CD14-positive monocyte (primary cell): ENCODE results near the gene SUCLG2. TPM values are rescaled to one million over a fixed set of nuclear protein-coding genes. Genes with fewer than 3 reads are reported as not detected.

Experiments
- DNase-seq, 3 donors: peaks; one replicate each; pipeline ENCODE4 v3.0.0-alpha.2; 2011 to 2022
- H2AFZ ChIP-seq: 2 replicates; pipeline ENCODE4 v1.6.0; 2012; ENCODE audit warnings: mild to moderate bottlenecking, low read depth, low read length, inconsistent platforms; ENCODE audit not compliant: insufficient read depth, poor library complexity, severe bottlenecking
- H3K27ac ChIP-seq, 2 donors: 1 replicate in 1 of 2; 2 replicates in 1 of 2; pipeline ENCODE4 v1.5.1; 2012 to 2013; ENCODE audit warnings: low read length in 2 of 2, control low read depth in 1 of 2, inconsistent platforms in 1 of 2, low read depth in 1 of 2, mild to moderate bottlenecking in 1 of 2
- H3K27me3 ChIP-seq, 2 donors: one replicate each; pipeline versions ENCODE4 v1.6.0 to v1.6.1; 2011 to 2013; ENCODE audit warnings: low read length in 2 of 2; ENCODE audit not compliant: control insufficient read depth in 2 of 2, insufficient read depth in 2 of 2
- H3K36me3 ChIP-seq, 2 donors: replicated peaks in 1 of 2; 1 replicate in 1 of 2; 2 replicates in 1 of 2; pipeline versions ENCODE4 v1.5.1 to v1.6.1; 2012 to 2013; ENCODE audit warnings: low read length in 2 of 2, control low read depth in 1 of 2, inconsistent platforms in 1 of 2, mild to moderate bottlenecking in 1 of 2; ENCODE audit not compliant: insufficient read depth in 2 of 2, control insufficient read depth in 1 of 2
- H3K4me1 ChIP-seq, 2 donors: 1 replicate in 1 of 2; 2 replicates in 1 of 2; pipeline versions ENCODE4 v1.5.1 to v1.6.1; 2012 to 2013; ENCODE audit warnings: low read length in 2 of 2, control low read depth in 1 of 2, inconsistent platforms in 1 of 2, mild to moderate bottlenecking in 1 of 2, moderate library complexity in 1 of 2; ENCODE audit not compliant: insufficient read depth in 2 of 2, control insufficient read depth in 1 of 2
- H3K4me2 ChIP-seq: replicated peaks from 2 replicates; pipeline ENCODE3; 2012; ENCODE audit warnings: low read length, moderate library complexity, mild to moderate bottlenecking; ENCODE audit not compliant: poor library complexity, severe bottlenecking; ENCODE audit errors: extremely low read depth
- H3K4me3 ChIP-seq, 3 experiments: fragments of 200-600 bp in 1 of 3; sonication (generic) in 1 of 3; replicated peaks in 1 of 3; 1 replicate in 2 of 3; 2 replicates in 1 of 3; pipeline ENCODE4 v1.5.1; 2011 to 2013; ENCODE audit warnings: low read length in 3 of 3, mild to moderate bottlenecking in 3 of 3, control low read depth in 2 of 3, low read depth in 2 of 3, inconsistent platforms in 1 of 3, moderate library complexity in 1 of 3
- H3K79me2 ChIP-seq: 2 replicates; pipeline ENCODE4 v1.6.0; 2012; ENCODE audit warnings: mild to moderate bottlenecking, control low read depth, inconsistent platforms, low read length, moderate library complexity; ENCODE audit not compliant: insufficient read depth
- H3K9ac ChIP-seq: 2 replicates; pipeline ENCODE4 v1.6.0; 2017; ENCODE audit warnings: low read length, mild to moderate bottlenecking; ENCODE audit not compliant: insufficient read depth, poor library complexity, severe bottlenecking
- H3K9me3 ChIP-seq, 2 donors: replicated peaks in 1 of 2; 1 replicate in 1 of 2; 2 replicates in 1 of 2; pipeline versions ENCODE4 v1.5.1 to v1.6.1; 2012 to 2013; ENCODE audit warnings: low read length in 2 of 2, control low read depth in 1 of 2; ENCODE audit not compliant: control insufficient read depth in 1 of 2, insufficient read depth in 1 of 2
- H4K20me1 ChIP-seq: 2 replicates; pipeline ENCODE4 v1.6.0; 2012; ENCODE audit warnings: mild to moderate bottlenecking, low read length, control low read depth, moderate library complexity; ENCODE audit not compliant: insufficient read depth
- H3K27ac Mint-ChIP-seq, 7 donors: one replicate each; pipeline ENCODE4 v1.8.0; 2020; ENCODE audit warnings: mild to moderate bottlenecking in 7 of 7, mixed read lengths in 7 of 7, moderate library complexity in 6 of 7, inconsistent platforms in 2 of 7
- H3K27me3 Mint-ChIP-seq, 3 donors: one replicate each; pipeline ENCODE4 v1.8.0; 2021 to 2022; ENCODE audit warnings: low read depth in 3 of 3, mild to moderate bottlenecking in 3 of 3, mixed read lengths in 3 of 3, moderate library complexity in 3 of 3, inconsistent platforms in 1 of 3
- H3K36me3 Mint-ChIP-seq, 2 donors: one replicate each; pipeline ENCODE4 v1.8.0; 2020; ENCODE audit warnings: mixed read lengths in 2 of 2, inconsistent platforms in 1 of 2, mild to moderate bottlenecking in 1 of 2
- H3K4me1 Mint-ChIP-seq: one replicate; pipeline ENCODE4 v1.8.0; 2020; ENCODE audit warnings: mild to moderate bottlenecking, mixed read lengths
- H3K4me3 Mint-ChIP-seq, 2 donors: one replicate each; pipeline ENCODE4 v1.8.0; 2020; ENCODE audit warnings: mild to moderate bottlenecking in 2 of 2, mixed read lengths in 2 of 2, moderate library complexity in 1 of 2
- H3K9me3 Mint-ChIP-seq, 7 donors: one replicate each; pipeline ENCODE4 v1.8.0; 2020 to 2022; ENCODE audit warnings: mixed read lengths in 7 of 7, mild to moderate bottlenecking in 6 of 7, moderate library complexity in 6 of 7, inconsistent platforms in 2 of 7
- WGBS: methylation state at CpG from one replicate; pipeline ENCODE4 v1.1.5; 2013; ENCODE audit warnings: missing lambda C conversion rate; ENCODE audit not compliant: insufficient coverage; 5-methylcytosine and 5-hydroxymethylcytosine counted together
- intact Hi-C, 2 donors: fragments of 100-400 bp; cut with micrococcal nuclease; formaldehyde crosslinking; loops; one replicate each; pipeline versions ENCODE4 v1.15.0 to v1.15.1; 2023
- polyA plus RNA-seq, 3 donors: library from polyadenylated mRNA; depleted of rRNA in 1 of 3; unstranded in 2 of 3; stranded (reverse) in 1 of 3; fragments of 300-500 nt in 2 of 3; fragments of >200 nt in 1 of 3; fragmentation: Illumina TruSeq in 2 of 3; gene quantifications; 1 replicate in 2 of 3; 2 replicates in 1 of 3; pipeline ENCODE4 v1.2.3, GENCODE V29; 2012 to 2021
- TF ChIP-seq, protein P1 (sequence below): fragments of 200-600 bp; IDR thresholded peaks from one replicate; pipeline ENCODE4 v1.8.0; 2022; ENCODE audit warnings: antibody characterized with exemption, mild to moderate bottlenecking

Gene SUCLG2
- polyA plus RNA-seq, 3 donors = 10.8 to 37.5 (median 32.9) TPM

DNA sequence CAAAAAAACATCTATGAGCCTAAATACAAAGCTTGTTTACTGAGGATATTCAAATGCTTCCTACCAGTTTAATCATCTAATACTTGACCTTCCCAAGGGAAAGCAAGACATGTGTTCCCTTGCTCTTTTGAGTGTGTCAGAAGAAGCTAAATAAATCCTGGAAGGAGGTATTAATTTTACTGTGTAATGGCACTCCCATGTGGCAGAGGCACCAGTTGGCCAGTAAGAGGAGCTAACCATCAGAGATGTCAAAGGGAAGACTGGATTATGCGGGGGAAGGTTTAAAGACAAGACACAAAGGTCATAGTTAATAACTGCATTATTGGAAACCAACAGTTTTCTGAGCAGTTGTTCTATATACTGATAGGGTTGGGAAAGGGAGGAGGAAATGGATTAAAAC, 125.1 kb downstream of the SUCLG2 start:
- intact Hi-C loops = no loop called here
- Histone ChIP-seq H3K4me2 (no peak overlapping the region), H3K9ac (no peak overlapping the region), H3K36me3 (peaks cover 16 to 48% of the 10 kb centered on the region in 2 donors), H3K27me3 (no peaks in the 10 kb centered on the region), H3K79me2 (no peaks in the 10 kb centered on the region), H2AFZ (no peak overlapping the region), H3K27ac (no peak overlapping the region), H3K4me1 (no peaks in the 10 kb centered on the region), H4K20me1 (no peaks in the 10 kb centered on the region), H3K4me3 (no peak overlapping the region), H3K9me3 (no peaks in the 10 kb centered on the region)
- Mint-ChIP-seq H3K27ac (no peak overlapping the region), H3K4me1 (no peaks in the 10 kb centered on the region), H3K36me3 (peaks cover 39 to 43% of the 10 kb centered on the region in 2 donors), H3K27me3 (no peaks in the 10 kb centered on the region), H3K4me3 (no peak overlapping the region), H3K9me3 (peaks cover 0 to 5% (median 0%) of the 10 kb centered on the region in 7 donors)
- TF ChIP-seq, protein P1, sequence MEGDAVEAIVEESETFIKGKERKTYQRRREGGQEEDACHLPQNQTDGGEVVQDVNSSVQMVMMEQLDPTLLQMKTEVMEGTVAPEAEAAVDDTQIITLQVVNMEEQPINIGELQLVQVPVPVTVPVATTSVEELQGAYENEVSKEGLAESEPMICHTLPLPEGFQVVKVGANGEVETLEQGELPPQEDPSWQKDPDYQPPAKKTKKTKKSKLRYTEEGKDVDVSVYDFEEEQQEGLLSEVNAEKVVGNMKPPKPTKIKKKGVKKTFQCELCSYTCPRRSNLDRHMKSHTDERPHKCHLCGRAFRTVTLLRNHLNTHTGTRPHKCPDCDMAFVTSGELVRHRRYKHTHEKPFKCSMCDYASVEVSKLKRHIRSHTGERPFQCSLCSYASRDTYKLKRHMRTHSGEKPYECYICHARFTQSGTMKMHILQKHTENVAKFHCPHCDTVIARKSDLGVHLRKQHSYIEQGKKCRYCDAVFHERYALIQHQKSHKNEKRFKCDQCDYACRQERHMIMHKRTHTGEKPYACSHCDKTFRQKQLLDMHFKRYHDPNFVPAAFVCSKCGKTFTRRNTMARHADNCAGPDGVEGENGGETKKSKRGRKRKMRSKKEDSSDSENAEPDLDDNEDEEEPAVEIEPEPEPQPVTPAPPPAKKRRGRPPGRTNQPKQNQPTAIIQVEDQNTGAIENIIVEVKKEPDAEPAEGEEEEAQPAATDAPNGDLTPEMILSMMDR = no peak
- DNase-seq = no peak
- WGBS = no CpG with 5 or more reads among the region's 1 CpG

DNA sequence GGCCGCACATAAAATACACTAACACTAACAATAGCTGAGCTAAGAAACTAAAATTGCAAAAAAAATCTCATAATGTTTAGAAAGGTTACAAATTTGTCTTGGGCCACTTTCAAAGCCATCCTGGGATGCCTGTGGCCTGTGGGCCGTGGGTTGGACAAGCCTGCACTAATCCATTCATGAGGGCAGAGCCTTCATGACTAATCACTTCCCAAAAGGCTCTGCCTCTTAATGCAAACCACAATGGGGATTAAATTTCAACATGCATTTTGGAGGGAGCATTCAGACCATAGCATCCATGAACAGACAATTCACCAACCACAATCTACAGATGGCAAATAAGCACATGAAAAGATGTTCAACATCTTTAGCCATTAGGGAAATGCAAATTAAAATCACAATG, 128.2 kb downstream of the SUCLG2 start:
- no peak overlapping the region for H3K4me2 ChIP-seq
- no peaks in the 10 kb centered on the region for H3K4me1 Mint-ChIP-seq
- no peak overlapping the region for H3K4me3 Mint-ChIP-seq
- H3K9ac ChIP-seq = no peak overlapping the region
- no peak overlapping the region for H3K27ac ChIP-seq
- H3K36me3 Mint-ChIP-seq = peaks cover 47 to 51% of the 10 kb centered on the region in 2 donors
- H3K27ac Mint-ChIP-seq = no peak overlapping the region
- TF ChIP-seq, protein P1 = no peak
- 89% methylated on average over 1 of the region's 2 CpGs for WGBS
- H3K27me3 ChIP-seq = no peaks in the 10 kb centered on the region
- H3K79me2 ChIP-seq = no peaks in the 10 kb centered on the region
- peaks cover 0 to 9% (median 2%) of the 10 kb centered on the region in 7 donors for H3K9me3 Mint-ChIP-seq
- no peaks in the 10 kb centered on the region for H3K9me3 ChIP-seq
- no peaks in the 10 kb centered on the region for H4K20me1 ChIP-seq
- intact Hi-C loops = no loop called here
- no peak overlapping the region for H2AFZ ChIP-seq
- no peak overlapping the region for H3K4me3 ChIP-seq
- DNase-seq = no peak
- no peaks in the 10 kb centered on the region for H3K27me3 Mint-ChIP-seq
- peaks cover 16 to 55% of the 10 kb centered on the region in 2 donors for H3K36me3 ChIP-seq
- H3K4me1 ChIP-seq = no peaks in the 10 kb centered on the region
